HG03175 (cell line): ENCODE results near the gene PHOX2A.
A peak's percentile ranks its signal among the peaks of the same experiment; 100 is the strongest.
"Not testable (repeated sequence)": the region's sequence is repeated elsewhere in the genome, so short reads cannot be mapped to it uniquely, and the experiment has no call there.

Source experiments
- ATAC-seq: cut with Tn5 transposase; IDR thresholded peaks from one replicate; pipeline ENCODE4 v1.9.1; 2021; ENCODE audit warnings: mild to moderate bottlenecking, moderate library complexity; ENCODE audit not compliant: unreplicated experiment

The PHOX2A gene

DNA sequence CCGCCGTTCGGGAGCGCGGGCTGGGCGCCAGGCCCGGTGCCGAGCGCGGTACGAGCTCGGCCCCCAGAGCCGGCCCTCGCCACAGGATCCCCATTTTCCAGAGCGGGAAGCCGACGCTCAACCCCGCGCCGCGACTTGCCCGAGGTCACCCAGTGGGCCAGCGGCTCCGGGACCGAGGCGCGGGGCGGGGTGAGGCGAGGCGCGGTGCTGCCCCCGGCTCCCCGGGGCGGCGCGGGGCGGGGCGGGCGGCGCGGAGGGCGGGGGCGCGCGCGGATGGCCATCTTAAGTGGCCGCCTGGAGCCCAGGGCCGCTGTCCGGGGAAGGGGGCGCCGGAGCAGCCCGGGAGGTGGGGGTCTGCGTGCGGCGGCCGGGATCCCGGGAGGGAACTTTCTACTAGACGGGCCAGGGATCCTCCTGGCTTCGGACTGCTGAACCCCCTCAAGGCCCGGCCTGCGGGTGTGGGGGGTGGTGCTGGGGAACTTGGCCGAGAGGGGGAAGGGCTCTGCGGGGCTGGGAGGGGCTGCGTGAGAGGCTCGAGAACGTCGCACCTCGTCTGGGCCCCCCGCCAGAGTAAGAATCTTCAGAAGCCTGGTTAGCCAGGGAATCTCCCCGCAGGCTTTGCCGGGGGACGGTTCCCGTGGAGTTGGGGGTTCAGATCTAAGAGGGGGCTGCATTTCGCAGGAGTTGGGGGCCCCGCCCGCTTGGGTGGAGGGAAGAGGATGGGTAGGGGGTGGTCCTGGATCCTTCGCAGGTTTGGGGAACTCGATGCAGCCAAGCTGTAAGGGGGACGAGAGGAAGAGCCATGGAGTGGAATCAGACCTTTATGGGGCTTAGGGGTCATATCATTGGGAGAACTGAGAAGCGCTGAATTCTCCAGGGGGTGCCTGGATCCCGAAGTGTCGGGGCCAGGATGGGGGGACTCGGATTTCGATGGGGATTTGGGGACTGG is 20.1 kb downstream of the PHOX2A start:
- ATAC-seq, result peak; percentile 49

DNA sequence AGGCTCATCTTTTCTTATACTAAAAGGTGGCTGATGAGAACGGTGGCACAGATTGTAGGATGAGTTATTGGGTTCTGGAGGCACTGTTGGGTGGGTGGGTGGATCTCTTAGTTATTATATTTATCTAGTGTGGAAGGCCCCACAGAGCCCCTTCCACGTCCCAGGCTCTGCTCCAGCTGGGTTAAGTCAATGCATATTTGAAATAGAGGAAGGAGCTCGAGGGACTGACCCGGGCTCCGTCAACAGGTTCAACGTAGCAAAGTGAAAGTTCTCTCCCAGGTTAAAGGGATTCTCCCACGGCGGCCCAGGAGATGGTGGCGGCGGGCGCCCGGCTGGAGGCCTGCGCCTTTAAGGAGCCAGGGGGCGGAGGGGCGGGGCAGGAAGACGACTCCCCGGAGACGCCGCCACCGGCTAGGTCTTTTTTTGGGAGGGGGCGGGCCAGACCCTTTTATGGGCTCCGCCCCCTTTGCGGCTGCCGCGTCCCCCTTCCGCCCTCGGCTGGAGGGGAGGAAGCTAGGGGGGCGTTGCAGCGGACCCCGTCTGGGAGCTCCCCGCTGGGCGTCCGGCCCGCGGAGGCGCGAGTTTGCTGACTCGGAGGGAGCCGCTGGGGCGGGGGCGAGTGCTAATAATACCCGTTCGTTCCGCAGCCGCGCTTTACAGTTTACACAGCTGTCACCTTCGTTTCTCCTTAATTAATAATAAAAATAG is 20.9 kb downstream of the PHOX2A start:
- peak; percentile 73 for ATAC-seq

DNA sequence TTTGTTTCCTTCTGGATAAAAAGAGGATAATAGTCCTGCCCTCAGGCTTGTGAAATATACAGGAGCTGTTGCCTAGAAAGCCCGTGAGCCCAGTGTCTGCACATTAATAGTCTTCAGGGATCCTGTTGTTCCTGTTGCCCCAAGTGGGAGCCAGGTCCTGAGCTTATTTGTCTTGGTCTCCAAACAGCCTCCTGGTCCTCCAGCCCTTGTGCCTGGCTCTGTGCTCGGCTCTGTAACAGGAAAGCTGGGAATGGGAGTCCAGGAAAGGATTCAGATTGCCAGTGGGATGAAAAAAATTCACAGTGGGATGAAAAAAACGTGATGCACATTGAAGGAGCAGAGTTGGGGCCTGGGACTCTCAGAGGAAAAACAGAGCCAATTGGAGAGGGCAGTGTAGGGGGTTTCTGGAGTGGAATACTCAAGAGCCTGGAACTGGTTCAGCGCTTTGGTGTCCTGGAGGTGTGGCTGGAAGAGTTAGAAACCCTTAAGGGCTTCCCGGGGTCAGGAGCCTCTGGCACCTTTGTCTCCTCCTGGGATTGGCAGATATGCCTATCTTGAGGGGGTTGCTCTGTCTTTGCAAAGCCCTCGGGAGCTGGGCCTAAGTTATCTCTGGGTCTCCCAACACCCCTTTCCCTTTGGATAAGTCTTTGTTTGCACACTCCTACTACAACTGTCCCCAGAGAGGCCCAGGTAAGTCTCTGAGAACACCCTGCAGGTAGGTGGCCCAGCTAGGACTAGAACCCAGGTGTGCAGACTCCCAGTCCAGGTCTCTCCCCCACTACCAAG is 21.7 kb downstream of the PHOX2A start:
- ATAC-seq, result no peak

DNA sequence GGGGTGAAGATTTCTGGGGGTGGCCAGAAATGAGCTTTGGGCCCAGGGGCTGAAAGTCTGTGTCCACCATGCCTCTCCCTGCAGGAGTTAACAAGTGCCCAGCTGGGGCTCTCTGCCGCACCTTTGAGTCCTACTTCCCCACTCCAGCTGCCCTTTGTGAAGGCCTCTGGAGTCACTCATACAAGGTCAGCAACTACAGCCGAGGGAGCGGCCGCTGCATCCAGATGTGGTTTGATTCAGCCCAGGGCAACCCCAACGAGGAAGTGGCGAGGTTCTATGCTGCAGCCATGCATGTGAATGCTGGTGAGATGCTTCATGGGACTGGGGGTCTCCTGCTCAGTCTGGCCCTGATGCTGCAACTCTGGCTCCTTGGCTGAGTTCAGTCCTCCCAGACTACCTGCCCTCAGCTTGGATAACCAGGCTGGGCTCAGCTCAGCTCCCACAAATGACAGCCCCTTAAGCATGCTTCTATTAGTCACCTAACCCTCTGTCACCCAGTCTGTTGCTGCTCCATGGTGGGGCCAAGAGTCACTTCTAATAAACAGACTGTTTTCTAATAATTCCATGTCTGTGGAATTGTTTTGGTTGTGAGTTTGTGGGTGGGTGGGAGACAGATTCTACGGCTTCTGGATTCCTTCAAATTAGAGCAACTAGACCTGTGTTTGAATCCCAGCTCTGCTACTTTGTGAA is 22.4 kb downstream of the PHOX2A start:
- no peak for ATAC-seq

DNA sequence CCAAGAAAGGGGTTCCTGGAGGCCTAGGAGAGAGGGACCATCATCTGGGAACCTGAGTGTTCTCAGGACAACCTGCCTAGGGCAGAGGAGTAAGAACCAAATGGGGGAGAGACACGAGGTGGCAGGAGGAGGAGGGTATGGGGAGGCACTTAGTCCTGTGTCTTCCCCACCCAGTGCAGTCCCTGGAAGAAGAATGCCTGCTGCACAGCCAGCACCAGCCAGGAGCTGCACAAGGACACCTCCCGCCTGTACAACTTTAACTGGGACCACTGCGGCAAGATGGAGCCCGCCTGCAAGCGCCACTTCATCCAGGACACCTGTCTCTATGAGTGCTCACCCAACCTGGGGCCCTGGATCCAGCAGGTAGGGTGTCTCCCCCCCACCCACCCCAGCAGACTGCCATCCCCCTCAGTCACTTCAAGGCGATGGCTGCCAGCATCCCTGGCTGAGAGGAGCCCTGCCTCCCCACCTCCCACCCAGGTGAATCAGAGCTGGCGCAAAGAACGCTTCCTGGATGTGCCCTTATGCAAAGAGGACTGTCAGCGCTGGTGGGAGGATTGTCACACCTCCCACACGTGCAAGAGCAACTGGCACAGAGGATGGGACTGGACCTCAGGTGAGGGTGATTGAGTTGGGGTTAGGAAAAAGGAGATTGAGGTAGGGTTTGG is 23.1 kb downstream of the PHOX2A start:
- ATAC-seq, result no peak

DNA sequence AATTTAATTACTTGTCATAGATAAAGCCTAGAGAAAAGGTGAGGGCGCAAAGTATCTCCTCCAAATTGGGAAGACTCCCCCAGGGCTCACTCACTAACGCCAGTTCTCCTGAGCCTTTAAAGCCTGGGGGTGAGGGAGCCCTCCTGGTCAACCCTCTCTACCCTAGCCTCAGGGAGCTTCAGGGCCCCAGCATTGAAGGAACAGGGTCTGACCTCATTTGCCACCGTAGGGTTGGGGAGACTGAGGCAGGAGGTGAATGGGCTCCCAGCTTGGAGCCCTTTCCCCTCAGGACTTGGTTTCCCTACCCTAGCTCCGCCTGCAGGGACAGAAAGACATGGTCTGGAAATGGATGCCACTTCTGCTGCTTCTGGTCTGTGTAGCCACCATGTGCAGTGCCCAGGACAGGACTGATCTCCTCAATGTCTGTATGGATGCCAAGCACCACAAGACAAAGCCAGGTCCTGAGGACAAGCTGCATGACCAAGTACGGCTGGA is 25.7 kb downstream of the PHOX2A start:
- ATAC-seq, result no peak

DNA sequence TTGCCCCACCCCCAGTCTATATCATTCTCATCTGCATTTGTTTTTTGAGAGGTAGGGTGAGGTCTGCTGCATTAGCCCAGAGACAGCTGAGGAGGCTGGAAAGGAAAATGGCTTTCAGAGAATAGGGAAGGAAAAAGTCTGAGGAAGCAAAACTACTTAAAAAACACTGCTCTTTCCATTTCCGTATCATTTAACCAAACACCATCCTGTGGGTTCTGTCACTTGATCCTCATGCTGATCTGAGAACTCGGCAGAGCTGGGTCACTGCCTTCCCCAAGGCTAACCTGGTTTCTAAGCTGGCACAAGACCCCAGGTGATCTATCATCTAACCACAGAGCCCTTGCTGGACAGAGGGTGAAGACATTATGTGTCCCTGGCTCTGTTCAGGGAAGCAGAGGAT is 26.1 kb downstream of the PHOX2A start:
- no peak for ATAC-seq

DNA sequence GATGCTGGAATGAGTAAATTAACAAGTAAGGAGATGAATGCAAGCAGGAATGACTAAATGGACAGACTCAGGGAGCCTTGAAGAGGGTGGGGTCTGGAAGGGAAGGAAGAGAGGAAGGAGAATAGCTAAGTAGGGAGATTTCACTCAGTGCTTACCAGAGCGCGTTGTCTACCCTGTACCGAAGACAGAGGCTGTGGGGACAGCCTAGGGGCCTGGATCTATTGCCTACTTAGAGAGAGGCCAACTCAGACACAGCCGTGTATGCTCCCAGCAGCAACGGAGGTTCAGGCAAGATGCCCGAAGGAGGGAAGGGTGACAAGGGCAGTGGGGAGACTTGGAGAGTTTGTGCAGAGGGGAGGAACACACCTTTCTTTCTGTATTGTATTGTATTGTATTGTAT is 27.3 kb downstream of the PHOX2A start, which contains the start of gene FOLR2:
FOLR2 (plus strand) TSS at position 157 of the 400 bp plus-strand sequence. CDS start 1,791 bp downstream, outside the sequence.
- no peak for ATAC-seq

DNA sequence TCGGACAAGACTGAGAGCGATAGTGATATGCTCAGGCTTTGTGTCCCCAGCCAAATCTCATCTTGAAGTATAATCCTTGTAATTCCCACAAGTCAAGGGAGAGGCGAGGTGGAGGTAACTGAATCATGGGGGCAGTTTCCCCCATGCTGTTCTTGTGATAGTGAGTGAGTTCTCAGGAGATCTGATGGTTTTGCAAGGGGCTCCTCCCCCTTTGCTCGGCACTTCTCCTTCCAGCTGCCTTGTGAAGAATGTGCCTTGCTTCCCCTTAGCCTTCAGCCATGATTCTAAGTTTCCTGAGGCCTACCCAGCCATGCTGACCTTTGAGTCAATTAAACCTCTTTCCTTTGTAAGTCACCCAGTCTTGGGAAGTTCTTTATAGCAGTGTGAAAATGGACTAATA is 34.9 kb downstream of the PHOX2A start:
- no peak for ATAC-seq

DNA sequence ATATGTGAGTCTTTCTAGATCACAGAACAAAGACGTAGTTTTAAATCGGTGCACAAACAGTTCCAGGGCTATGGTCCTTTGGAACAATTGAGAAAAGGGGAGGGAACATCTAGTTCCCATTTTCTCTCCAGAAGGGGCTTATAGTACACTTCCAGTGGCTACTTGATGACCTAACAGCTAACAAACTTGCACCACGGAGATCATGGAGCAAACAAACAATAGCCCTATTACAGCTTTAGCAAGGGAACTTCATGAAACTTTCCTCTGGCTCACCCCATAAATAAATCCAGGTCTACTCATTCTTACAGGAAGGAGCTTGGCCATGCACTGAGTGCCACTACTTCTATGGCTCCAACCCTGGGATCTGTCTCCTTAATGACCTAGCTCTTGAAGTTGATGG is 35.7 kb downstream of the PHOX2A start:
- ATAC-seq, result no peak

DNA sequence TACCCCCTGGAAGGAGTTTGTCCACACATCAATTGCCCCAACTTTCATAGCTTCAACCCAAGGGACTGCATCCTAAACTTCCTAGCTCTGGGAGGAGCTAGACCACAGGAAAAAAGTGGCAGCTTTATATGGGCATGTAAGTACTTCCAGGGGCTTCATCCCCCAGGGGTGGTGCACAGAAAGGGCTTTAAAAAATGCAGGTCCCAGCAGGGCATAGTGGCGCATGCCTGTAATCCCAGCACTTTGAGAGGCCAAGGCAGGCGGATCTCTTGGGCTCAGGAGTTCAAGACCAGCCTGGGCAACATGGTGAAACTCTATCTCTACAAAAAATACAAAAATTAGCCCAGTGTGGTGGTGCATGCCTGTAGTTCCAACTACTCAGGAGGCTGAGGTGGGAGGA is 37.2 kb downstream of the PHOX2A start:
- not testable (repeated sequence) for ATAC-seq

DNA sequence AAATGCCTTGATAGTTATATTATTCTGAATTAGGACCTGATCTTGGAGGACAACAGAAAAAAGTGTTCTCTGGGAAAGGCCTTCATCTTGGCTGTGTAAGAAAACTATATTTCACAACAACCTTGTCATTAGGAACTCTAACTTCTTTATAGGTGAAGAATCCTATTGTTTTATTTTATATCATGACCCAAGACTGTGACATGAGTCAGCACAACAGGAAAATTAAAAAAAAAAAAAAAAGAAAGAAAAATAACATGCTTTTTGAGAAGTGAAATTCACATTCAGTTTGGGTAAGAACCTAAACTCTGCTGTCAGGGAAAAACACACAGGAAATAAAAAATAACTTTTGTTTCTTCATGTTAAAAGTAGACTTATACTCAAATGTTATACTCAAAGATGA is 39.1 kb downstream of the PHOX2A start:
- ATAC-seq, result no peak

DNA sequence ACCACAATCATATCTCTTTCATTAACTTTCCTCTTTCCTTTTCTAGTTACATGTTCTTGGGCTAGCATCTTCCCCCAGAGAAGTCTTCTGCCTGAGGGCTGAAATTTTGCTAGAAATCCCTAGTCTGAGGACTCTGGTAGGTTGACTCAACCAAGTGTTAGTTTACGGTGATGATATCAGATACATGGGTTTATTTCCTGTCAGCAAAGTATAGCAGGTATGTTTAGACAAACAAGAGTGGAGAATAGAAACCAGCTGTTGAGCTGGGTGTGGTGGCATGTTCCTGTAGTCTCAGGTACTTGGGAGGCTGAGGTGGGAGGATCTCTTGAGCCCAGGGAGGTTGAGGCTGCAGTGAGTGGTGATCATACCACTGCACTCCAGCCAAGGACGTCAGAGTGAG is 40.8 kb downstream of the PHOX2A start:
- no peak for ATAC-seq

DNA sequence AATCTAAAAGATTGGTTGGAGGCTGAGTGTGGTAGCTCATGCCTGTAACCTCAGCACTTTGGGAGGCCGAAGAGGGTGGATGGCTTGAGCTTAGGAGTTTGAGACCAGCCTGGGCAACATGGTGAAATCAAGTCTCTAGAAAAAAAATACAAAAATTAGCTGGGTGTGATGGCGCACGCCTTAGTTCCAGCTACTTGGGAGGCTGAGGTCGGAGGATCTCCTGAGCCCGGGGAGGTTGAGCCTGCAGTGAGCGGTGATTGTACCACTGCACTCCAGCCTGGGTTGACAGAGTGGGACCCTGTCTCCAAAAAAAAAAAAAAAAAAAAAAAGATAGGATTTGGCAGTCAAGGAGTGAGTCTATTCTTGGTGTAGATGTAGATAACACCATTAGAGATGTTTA is 41.4 kb downstream of the PHOX2A start:
- ATAC-seq, result no peak

DNA sequence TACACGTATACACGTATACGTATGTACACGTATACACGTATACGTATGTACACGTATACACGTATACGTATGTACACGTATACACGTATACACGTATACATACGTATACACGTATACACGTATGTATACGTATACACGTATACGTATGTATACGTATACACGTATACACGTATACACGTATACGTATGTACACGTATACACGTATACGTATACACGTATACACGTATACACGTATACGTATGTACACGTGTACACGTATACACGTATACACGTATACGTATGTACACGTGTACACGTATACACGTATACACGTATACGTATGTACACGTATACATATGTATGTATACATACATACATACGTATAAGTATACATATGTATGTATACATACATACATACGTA is 42.5 kb downstream of the PHOX2A start:
- not testable (repeated sequence) for ATAC-seq

DNA sequence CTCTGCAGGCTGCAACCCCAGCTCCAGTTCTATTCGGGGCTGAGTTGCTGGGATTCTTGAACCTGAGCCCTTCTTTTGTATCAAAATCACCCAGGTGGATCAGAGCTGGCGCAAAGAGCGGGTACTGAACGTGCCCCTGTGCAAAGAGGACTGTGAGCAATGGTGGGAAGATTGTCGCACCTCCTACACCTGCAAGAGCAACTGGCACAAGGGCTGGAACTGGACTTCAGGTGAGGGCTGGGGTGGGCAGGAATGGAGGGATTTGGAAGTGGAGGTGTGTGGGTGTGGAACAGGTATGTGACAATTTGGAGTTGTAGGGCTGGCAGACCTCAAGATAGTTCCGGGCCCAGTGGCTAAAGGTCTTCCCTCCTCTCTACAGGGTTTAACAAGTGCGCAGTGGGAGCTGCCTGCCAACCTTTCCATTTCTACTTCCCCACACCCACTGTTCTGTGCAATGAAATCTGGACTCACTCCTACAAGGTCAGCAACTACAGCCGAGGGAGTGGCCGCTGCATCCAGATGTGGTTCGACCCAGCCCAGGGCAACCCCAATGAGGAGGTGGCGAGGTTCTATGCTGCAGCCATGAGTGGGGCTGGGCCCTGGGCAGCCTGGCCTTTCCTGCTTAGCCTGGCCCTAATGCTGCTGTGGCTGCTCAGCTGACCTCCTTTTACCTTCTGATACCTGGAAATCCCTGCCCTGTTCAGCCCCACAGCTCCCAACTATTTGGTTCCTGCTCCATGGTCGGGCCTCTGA is 48.3 kb downstream of the PHOX2A start:
- no peak for ATAC-seq

DNA sequence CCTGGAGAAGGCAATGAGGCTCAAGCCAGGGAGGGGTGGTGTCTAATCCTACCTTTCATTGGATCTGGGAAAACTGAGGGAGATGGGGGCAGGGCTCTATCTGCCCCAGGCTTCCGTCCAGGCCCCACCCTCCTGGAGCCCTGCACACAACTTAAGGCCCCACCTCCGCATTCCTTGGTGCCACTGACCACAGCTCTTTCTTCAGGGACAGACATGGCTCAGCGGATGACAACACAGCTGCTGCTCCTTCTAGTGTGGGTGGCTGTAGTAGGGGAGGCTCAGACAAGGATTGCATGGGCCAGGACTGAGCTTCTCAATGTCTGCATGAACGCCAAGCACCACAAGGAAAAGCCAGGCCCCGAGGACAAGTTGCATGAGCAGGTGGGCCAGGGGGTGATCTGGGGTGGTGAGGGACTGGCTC is 52.0 kb downstream of the PHOX2A start, which contains the start of gene FOLR1:
FOLR1 (plus strand) TSS at position 180 of the 421 bp plus-strand sequence; CDS start at position 214, 34 bp downstream.
- no peak for ATAC-seq

DNA sequence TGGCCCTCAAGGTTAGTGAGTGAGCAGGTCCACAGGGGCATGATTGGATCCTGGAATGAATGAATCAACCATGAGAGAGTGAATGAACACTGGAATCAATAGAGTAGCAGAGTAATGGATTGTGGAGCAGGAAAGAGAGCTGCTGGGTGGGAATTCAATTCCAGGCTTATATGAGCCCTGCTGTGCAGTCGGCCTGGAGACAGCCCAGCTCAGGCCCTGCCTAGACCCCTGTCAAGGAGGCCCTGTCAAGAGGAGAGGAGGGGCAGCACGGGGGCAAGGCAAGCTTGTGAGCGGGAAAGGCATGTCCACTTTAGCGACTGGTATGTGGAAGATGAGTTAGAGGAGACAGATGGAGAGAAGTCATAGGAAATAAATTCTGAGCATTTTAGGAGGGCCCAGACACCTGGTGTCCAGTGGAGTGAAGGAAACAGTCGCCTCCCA is 53.3 kb downstream of the PHOX2A start:
- no peak for ATAC-seq
